Measurements from ENCODE around the gene INAFM2. TPM values are rescaled to one million over a fixed set of nuclear protein-coding genes. Genes with fewer than 3 reads are reported as not detected.

Gene INAFM2
- 12.9 and 15.5 TPM in 2 replicates for total RNA-seq (2014; rRNA removed; shearing (Covaris generic))

DNA sequence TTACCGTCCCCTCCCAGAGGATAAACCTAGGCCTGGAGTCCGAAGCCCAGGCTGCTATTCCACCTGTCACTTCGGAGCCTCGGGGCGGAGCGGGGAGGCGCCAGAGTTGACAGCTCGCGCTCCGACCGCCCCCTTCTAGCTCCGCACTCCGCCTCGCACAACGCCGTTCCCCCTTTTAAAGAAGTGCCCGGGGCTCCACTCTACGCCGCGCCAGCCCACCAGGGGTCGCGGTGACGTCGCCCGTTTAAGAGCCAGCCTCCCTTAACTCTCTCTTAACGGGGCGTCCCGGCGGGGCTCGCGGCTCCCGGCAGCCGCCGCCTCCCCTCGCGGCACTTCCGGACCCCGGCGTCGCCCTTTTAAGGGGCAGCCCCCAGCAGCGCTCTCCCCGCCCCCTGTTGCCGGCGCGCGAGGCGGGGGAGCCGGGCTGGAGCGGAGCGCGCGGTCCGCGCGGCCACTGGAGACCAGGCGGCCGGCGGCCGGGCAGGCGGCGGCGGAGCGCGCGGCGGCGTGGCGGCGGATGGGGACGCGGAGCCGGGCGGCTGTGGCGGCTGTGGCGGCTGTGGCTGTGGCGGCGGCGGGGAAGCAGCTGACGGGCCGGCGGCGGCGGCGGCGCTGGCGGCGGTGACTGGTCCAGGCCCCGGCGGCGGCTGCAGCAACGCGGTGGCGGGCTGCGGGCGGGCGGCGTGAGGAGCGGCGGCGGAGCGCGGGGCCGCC is at the start of gene INAFM2:
Gene INAFM2, plus strand, starts transcription at position 454 of the 714 bp plus-strand sequence. CDS start 364 bp downstream, outside the sequence.
- DNase-seq (ENCODE audit: low read depth), result peak; percentile 92

DNA sequence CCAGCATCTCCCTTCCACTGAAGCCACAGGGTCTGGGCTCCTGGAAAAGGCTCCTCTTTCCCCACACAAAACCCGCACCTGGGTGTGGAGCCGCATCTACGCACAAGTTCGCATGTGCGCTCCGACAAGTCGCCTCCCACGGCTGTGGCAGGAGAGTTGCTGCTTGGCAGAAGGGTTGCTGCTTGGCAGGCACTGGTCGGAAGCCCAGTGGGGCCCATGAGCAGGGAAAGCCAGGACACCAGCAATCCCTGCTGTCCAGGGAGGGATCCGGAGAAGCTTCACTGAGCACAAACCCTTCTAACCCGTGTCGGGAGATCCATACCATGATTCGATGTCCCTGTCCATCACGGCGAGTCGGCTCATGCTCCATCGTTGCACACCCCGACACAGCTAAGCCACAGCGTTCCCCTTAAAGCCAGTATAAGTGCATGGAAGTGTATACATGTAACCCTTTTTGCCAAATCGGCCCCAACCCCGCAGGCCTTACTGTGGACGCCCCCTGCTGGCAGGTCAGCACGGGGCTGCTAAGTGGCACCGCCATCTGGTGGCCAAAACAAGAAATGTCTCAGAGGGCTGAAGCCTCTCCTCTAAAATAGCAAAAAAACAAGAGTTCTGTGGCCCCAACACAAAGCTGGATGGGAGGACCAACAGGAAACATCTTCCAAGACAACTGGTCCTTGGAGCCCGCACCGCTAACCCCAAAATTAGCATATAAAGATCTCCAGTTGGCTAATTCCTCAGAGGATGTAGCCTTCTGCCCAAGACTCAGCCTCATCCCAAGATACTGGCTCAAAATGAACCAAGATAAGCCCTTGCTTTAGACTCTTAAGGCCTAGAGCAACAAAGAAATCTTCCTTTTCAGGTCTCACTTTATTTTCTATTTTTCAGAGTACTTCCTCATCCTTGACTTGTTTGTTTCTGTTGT is 48.9 kb upstream of the INAFM2 start:
- DNase-seq (ENCODE audit: low read depth), result peak; percentile 78

DNA sequence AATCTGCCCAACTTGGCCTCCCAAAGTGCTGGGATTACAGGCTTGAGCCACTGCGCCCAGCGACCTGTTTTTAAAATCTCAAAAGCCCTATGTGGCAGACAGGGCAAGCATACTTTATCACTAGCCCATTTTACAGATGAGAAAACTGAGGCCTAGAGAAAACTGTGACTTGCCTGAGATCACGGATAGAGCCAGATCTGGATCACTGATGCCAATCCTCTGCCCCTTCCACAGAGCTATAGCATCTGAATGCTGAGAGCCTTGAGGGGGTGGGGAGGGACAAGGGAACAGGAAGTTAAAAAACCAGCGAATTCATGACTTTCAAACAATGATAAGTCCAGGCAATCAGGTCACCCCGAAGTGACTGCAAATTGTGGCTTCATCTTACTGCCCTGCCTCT is 48.0 kb upstream of the INAFM2 start:
- DNase-seq (ENCODE audit: low read depth), result no peak

DNA sequence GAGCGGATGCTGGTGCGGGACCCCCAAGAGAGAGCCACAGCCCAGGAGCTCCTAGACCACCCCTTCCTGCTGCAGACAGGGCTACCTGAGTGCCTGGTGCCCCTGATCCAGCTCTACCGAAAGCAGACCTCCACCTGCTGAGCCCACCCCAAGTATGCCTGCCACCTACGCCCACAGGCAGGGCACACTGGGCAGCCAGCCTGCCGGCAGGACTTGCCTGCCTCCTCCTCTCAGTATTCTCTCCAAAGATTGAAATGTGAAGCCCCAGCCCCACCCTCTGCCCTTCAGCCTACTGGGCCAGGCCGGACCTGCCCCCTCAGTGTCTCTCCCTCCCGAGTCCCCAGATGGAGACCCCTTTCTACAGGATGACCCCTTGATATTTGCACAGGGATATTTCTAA is 47.5 kb upstream of the INAFM2 start:
- no peak for DNase-seq (ENCODE audit: low read depth)

DNA sequence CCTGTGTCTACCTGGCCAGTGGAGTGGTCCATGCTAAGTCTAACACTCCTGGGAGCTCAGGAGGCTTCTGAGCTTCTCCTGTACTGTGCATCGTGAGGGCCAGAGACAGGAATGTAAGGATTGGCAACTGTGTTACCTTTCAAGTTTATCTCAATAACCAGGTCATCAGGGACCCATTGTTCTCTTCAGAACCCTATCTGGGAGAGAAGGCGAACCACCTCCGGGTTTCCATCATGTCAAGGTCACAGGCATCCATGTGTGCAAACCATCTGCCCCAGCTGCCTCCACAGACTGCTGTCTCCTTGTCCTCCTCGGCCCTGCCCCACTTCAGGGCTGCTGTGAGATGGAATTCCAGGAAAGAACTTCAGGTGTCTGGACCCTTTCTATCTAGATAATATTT is 46.6 kb upstream of the INAFM2 start:
- DNase-seq (ENCODE audit: low read depth), result no peak

- DNase-seq (ENCODE audit: low read depth), result no peak
Observed at GRCh38 chr15:40277471-40277870, 46.0 kb upstream of the INAFM2 start.

DNA sequence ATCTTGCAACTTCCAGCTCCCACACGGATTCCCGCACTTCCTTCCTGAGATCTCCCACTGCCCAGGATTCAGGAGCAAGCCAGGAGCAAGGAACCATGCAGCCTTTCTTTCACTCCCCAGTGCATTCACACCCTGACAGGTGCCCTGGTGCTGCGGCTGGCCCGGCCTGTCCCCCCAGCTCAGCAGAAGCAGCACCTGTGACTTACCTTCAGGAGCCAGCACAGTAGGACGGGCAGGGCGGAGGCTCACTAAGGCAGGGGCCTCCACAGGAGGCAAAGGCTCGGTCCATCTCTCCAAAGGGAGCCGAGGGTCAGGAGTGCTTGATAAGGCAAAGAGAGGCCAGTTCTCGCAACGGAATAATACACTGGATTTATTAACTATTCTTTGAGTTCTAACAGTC is 45.5 kb upstream of the INAFM2 start:
- no peak for DNase-seq (ENCODE audit: low read depth)

DNA sequence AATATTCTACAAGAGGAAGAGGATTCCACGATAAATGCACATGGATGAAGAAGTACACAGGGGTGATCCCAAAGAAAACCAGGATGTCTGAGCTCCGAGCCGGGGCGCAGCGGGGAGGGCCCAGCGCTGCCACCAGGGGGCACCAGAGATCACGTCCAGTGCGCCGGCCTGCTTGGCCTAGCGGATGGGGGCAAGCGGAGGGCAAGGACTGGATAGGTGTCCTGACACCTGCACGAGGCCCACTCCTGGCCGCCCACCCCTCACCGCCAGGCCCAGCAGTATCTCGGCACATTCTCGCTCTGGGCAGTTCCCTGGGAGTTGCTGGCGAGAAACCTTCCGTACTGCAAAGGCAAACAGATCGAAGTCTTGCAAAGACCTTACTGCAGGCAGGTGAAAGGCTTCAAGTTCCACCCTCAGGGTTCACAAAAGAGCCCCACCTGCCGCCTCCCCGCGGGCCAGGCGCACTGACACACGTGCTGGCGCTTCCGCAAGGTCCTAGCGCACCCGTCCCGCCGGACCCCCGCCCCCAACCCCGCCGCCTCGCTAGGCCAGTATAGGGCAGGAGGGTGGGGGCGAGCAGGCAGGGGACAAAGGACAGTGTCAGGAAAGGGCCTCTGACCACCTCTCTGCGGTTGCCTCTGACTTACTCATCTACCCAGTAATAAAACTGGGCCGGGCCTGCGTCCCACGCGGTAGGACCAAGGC is 43.9 kb upstream of the INAFM2 start:
- peak; percentile 70 for DNase-seq (ENCODE audit: low read depth)

GRCh38 chr15:40280260-40281056 is 43.0 kb upstream of the INAFM2 start:
- no peak for DNase-seq (ENCODE audit: low read depth)

GRCh38 chr15:40281057-40281800 is 42.3 kb upstream of the INAFM2 start:
- no peak for DNase-seq (ENCODE audit: low read depth)

- DNase-seq (ENCODE audit: low read depth), result no peak
Observed at GRCh38 chr15:40281801-40282146, 41.7 kb upstream of the INAFM2 start.

DNA sequence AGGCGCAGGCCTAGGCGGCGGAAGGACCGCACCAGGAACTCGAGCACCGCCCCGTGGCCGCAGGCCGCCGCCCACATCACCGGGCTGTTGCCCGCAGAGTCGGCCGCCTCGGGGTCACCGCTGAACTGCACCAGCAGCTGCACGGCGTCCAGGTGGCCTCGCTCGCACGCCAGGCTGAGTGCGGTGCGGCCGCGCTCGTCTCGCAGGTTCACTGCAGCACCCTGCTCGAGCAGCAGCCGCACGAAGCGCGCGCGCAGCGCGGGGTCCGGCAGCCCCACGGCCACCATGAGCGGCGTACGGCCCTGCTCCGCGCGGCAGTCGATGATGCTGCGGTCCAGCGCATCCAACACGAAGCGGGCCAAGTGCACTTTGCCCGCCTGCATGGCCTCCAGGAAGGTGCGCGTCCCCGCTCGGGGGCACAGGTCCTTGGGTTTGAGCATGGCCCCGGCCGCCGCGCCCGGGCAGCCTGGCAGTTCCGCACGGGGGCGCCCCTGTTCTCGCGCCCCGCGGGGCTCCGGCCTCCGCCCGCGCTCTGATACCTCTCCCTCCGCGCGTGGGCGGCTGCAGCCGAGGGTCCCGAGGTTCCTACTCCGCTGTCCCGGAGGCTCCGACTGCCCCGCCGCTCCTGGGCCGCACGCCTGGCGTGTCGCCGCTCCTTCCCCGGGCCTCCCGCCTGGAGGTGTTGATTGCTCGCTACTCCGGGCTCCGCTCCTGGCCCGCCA is 41.2 kb upstream of the INAFM2 start:
- DNase-seq (ENCODE audit: low read depth), result peak; percentile 52

GRCh38 chr15:40282869-40283614 is 40.5 kb upstream of the INAFM2 start, which contains the start of gene ANKRD63:
TSS of gene ANKRD63 (minus strand) at chr15:40283064. CDS start at chr15:40282586, 478 bp downstream.
- peak; percentile 37 for DNase-seq (ENCODE audit: low read depth)

DNA sequence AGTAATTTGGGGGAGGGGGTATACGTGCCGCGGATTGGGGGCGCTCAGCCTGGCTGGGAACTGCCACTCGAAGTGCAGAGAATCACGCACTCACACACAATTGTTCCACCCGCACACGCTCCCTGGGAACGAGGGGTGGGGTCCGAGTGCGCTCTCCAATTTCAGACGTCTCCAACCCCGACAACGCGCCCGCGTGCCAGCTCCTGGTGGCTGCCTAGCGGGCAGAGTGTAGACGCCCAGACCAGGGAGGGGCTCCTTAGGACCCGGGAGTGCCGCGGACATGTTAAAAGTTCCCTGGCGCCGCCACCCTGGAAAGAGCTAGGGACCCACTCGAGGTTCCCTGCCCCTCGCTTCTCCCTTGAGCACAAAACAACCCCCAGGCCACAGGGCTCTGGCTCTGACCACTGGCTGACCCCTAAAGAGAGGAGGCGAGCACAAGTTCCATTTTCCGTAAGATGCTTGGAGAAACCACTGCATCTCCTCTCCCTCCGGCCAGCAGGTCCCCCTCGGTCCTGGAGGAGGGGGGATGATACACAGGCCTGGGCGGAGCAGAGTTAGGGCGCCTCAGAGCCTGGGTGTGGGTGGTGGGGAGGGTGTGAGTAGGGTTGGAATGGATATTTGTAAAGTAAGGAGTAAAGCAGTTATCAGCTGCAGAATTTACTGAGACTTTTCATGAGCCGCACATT is 39.7 kb upstream of the INAFM2 start:
- no peak for DNase-seq (ENCODE audit: low read depth)

DNA sequence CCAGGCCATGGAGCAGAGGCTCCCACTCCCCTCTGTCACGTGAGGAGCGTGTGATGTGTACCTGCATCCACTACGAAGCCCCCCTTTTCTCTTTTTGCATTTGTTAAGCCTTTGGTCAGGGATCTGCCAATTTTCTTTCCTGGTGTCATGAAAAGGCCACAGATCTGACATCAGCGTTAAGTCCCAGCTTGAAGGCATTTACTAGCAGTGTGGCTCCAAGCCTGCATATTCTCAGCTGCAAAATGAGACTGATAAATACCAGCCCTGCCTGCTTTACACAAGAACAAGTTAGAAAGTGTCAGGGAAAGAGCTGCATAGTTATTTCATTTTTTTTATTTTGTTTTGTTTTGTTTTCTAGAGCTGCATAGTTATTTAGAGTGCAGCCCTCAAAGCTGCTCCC is 38.3 kb upstream of the INAFM2 start:
- DNase-seq (ENCODE audit: low read depth), result no peak

GRCh38 chr15:40285554-40286011 is 37.9 kb upstream of the INAFM2 start:
- DNase-seq (ENCODE audit: low read depth), result no peak

- no peak for DNase-seq (ENCODE audit: low read depth)
Observed at GRCh38 chr15:40286061-40286532, 37.4 kb upstream of the INAFM2 start.

DNA sequence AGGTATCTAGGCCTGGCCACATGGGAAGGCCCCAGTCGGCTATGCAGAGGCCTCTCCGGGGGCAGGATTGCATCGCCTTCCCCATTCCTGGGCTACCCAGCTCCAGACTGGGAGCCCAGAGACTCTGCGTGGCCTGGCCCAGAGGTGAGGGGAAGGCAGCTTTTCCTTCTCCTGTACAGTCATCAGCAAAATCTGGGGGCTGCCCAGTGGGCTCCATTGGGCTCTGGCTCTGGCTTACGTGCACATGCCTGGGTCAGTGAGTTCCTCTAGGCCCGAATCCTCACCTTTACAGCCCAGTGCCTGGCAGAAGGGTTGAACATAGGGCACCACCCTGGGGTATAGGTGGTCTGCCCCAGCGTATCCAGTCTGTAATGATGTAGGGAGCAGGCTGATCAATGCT is 36.7 kb upstream of the INAFM2 start:
- no peak for DNase-seq (ENCODE audit: low read depth)
